Muscle of leg (tissue), 11 donors: ENCODE results near the gene ABCC11. TPM values are rescaled to one million over a fixed set of nuclear protein-coding genes. Genes with fewer than 3 reads are reported as not detected.

ENCODE experiments used
- DNase-seq: peaks from one replicate; pipeline ENCODE4 v3.0.0; 2013
- H3K27ac ChIP-seq: one replicate; pipeline ENCODE4 v1.5.1; 2013; ENCODE audit warnings: mild to moderate bottlenecking, low read length, control low read depth
- H3K27me3 ChIP-seq: one replicate; pipeline ENCODE4 v1.6.1; 2013; ENCODE audit warnings: low read length; ENCODE audit not compliant: control insufficient read depth, insufficient read depth
- H3K36me3 ChIP-seq: one replicate; pipeline ENCODE4 v1.6.1; 2013; ENCODE audit warnings: low read length; ENCODE audit not compliant: control insufficient read depth, insufficient read depth
- H3K4me1 ChIP-seq: one replicate; pipeline ENCODE4 v1.6.1; 2013; ENCODE audit warnings: low read length; ENCODE audit not compliant: control insufficient read depth, insufficient read depth
- H3K4me3 ChIP-seq: one replicate; pipeline ENCODE4 v1.5.1; 2013; ENCODE audit warnings: low read length, control low read depth
- H3K9me3 ChIP-seq: replicated peaks from 2 replicates; pipeline ENCODE4 v1.6.1; 2013; ENCODE audit warnings: low read depth, low read length; ENCODE audit not compliant: control insufficient read depth
- WGBS: methylation state at CpG from one replicate; pipeline ENCODE4 v1.1.5; 2013; ENCODE audit warnings: missing lambda C conversion rate; ENCODE audit not compliant: insufficient coverage; 5-methylcytosine and 5-hydroxymethylcytosine counted together
- polyA plus RNA-seq, 8 donors: library from polyadenylated mRNA; unstranded; fragments of 120-200 nt; gene quantifications; one replicate each; pipeline versions ENCODE4 v1.2.1 to v1.2.3, GENCODE V29; 2013; ENCODE audit warnings: inconsistent platforms in 1 of 8, low replicate concordance in 1 of 8; ENCODE audit not compliant: insufficient read length in 8 of 8, insufficient read depth in 1 of 8
- total RNA-seq: library from RNA; stranded (reverse); fragments of 120-200 nt; gene quantifications from one replicate; pipeline ENCODE4 v1.2.4, GENCODE V29; 2013

ABCC11 gene
- total and polyA plus RNA-seq, 9 donors = 0.04 to 0.15 (median 0.09) TPM

DNA sequence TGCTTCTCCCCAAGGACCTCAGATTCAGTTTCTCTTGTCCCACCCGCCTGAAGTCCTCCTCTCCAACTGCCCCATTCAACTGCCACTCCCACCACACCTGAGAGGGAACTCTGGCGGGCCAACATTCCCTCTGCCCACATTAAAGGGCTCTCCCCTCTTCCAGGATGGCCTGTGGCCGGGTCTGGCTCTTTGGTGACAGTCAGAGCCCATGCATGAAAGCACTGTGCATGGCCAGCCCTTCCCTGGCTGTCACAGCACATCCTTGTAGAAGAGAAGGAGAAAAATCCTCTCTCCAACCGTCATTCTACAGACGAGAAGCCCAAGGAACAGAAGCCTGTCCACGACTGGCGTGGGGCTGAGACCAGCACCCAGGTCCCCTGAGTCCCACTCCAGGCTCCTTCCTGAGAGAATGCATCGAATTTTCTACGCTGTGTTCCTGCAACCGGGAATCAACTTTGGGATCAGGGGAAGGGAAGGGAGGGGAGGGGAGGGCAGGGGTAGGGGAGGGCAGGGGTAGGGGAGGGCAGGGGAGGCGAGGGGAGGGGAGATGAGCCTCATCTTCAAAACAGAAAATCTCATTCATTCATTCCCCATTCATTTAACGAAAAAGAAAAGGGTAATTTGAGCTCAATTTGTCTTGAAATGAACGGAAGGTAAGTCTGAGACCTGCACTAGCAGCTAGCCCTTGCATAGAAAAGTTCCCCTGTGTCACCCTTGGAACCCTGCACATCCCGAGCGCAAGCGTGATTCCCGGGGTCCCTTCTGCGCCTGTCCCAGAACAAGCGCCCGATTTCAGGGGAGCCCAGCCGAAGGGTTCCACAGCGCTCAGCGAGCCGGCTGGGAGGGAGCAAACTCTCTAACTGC is 91.2 kb downstream of the ABCC11 start, which contains the start of gene ABCC12:
ABCC12 (minus strand) TSS at position 68 of the 864 bp plus-strand sequence. CDS start 9,569 bp downstream, outside the sequence.
- Histone ChIP-seq H3K27ac (no peak within 1 kb of the TSS), H3K4me3 (no peak within 1 kb of the TSS), H3K27me3 (peaks cover 9% of the 10 kb centered on the region), H3K4me1 (peaks cover 7% of the 10 kb centered on the region), H3K9me3 (no peaks in the 10 kb centered on the region), H3K36me3 (no peaks in the 10 kb centered on the region)
- DNase-seq = no peak
- WGBS = 48% methylated on average over 17 of the region's 24 CpGs

DNA sequence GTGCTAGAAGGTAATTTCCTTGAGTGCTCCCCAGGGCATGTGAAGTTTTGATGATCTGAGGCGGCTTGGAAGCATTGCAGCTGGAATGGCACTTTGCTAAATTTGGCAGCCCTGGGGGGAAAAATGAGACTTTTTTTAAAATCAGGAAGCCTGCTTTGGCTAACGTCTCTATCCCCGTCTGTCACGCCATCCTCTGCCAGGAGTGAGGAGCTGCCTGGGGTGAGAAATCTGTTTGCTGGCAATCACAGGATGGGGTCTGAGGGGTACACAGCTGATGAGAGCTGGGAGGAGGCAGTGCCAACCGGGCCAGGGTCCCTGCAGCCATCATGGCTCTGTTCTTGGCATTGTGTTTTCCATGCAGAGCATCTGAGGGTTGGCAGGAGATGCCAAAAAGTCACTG is 93.6 kb downstream of the ABCC11 start:
- peaks cover 2% of the 10 kb centered on the region for H3K9me3 ChIP-seq
- no peaks in the 10 kb centered on the region for H3K36me3 ChIP-seq
- no peak overlapping the region for H3K4me3 ChIP-seq
- peaks cover 9% of the 10 kb centered on the region for H3K27me3 ChIP-seq
- WGBS = 22% methylated on average over 4 of the region's 5 CpGs
- peaks cover 7% of the 10 kb centered on the region for H3K4me1 ChIP-seq
- peak; percentile 24 for DNase-seq
- H3K27ac ChIP-seq = no peak overlapping the region

DNA sequence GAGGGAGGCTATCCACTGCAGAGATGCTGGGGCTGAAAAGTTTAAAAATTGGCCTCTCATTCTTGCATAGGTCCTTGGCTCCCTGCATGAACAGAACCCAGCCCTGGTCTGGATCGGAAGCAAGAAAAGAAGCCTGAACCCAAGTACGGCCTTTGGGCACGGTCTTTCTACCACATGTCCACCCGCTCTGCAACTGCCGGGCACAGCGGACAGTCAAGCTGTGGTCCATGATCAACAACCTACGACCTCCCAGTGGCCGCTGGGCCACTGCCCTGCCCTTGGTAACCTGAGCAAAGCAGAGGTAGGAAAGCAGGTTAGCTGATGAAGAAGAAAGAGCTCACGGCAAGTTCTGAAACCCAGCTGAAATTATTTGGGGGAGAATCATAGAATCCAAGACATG is 95.1 kb downstream of the ABCC11 start:
- H3K27ac ChIP-seq = no peak overlapping the region
- H3K4me3 ChIP-seq = no peak overlapping the region
- peaks cover 8% of the 10 kb centered on the region for H3K27me3 ChIP-seq
- H3K4me1 ChIP-seq = peaks cover 7% of the 10 kb centered on the region
- H3K36me3 ChIP-seq = no peaks in the 10 kb centered on the region
- 85% methylated on average over 7 of the region's 9 CpGs for WGBS
- DNase-seq = no peak
- peaks cover 2% of the 10 kb centered on the region for H3K9me3 ChIP-seq

DNA sequence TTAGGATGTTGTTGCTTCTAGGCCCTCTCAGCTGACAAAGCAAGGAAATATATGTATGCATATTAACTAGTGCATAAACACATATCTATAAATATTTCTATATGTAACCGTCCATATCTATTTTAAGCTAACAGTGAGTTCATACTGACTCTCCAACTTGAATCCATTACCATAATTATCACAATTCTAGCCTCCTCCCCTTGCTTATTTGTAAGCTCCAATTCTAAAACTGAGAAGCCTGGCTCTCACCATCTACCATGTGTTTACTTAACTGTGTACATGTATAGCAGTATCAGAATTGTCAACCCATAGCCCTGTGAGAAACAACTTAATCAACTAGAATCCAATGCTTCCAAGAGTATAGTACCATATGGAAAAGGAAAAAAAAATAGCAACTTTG is 96.6 kb downstream of the ABCC11 start:
- Histone ChIP-seq H3K4me1 (peaks cover 4% of the 10 kb centered on the region), H3K4me3 (no peak overlapping the region)
- no CpG with 5 or more reads among the region's 1 CpG for WGBS

DNA sequence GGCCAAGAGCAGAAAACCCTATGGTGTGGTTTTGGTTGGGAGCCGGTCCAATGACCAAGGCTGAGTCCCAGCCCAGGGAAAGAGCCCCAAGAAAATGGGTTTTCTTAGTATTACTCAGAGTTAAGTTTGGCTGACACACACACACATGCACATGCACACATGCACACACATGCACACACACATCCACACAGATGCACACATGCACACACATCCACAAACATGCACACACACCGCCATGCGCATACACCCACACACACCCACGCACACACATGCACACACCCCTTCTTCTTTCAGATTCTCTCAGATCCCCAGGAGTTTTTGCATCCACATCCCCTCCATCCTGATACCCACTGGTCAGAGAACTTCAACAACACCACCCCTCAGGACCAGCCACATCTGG is 100.6 kb downstream of the ABCC11 start:
- Histone ChIP-seq H3K4me1 (no peaks in the 10 kb centered on the region), H3K36me3 (no peaks in the 10 kb centered on the region), H3K27me3 (peaks cover 3% of the 10 kb centered on the region), H3K27ac (no peak overlapping the region), H3K4me3 (no peak overlapping the region), H3K9me3 (peaks cover 2% of the 10 kb centered on the region)
- DNase-seq = no peak
- 93% methylated on average over 3 of the region's 4 CpGs for WGBS

More for the DNA sequence above, 96.6 kb downstream of the ABCC11 start:
- Histone ChIP-seq H3K36me3 (no peaks in the 10 kb centered on the region), H3K27ac (no peak overlapping the region), H3K9me3 (peaks cover 2% of the 10 kb centered on the region), H3K27me3 (peaks cover 3% of the 10 kb centered on the region)
- DNase-seq = no peak

DNA sequence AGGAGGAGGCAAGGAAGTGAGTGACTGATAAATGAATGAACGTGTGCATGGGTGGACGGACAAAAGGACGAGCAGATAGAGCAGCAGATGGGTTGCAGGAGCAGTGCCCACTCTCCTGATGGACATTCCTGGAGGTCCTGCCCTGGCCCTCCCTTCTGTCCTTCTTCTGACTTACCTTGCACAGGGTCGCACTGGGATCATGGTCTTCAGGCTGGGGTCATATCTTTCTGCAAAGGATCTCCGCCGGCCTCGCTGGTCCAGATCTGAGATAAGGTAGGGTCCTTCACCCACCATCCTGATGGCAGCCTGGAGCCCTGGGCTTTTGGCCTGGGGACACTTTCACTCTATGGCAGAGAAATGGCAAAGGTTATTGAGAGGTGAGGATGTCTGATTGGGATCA is 101.2 kb downstream of the ABCC11 start:
- peaks cover 3% of the 10 kb centered on the region for H3K27me3 ChIP-seq
- H3K4me1 ChIP-seq = no peaks in the 10 kb centered on the region
- H3K27ac ChIP-seq = no peak overlapping the region
- 87% methylated on average over 7 of the region's 7 CpGs for WGBS
- no peak for DNase-seq
- H3K4me3 ChIP-seq = no peak overlapping the region
- H3K9me3 ChIP-seq = peaks cover 2% of the 10 kb centered on the region
- H3K36me3 ChIP-seq = no peaks in the 10 kb centered on the region

DNA sequence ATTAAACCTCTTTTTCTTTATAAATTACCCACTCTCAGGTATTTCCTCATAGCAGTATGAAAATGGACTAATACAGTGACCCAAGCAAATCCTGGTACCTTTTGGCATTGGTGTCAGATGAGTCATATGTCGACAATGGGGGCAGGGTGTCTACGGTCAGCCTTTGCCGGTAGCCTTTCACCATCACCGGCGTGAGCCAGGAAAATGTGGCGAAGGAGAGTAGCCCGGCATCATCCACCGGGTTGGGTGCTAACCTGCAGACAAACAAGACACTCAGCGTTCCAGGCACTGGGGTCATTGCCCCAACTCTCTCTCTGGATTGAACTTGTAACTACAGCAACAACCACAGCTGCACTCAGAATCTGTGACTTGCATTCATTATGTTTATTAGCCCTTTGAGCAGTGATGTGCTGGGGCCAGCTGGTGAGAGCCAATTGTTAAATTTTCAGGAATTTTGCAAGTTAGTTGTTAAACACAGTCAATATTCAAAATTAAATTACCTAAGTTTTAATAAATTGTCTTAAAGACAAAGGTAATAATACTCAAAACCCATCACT is 103.4 kb downstream of the ABCC11 start:
- H3K4me3 ChIP-seq = no peak overlapping the region

DNA sequence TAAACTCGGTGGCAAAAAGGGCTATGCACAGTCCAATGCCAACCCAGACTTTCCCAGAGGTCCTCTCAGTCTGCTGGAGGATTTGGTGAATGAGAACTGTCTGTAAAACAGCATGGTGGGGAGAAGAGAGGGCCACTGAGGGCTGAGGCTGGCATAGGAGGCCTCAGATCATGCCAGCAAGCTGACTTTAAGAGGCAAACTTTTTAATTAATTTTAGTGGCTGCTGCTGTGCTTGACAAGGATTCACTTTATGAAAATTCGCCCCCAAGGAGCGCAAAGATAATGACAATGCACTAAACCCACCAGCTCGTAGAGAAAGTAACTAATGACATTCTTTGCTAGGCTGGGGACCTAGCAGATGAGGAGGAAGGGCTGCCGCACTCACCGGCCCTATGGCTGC is 106.5 kb downstream of the ABCC11 start:
- Histone ChIP-seq H3K4me3 (no peak overlapping the region), H3K4me1 (peaks cover 9% of the 10 kb centered on the region), H3K27ac (no peak overlapping the region), H3K9me3 (no peaks in the 10 kb centered on the region), H3K27me3 (peaks cover 3% of the 10 kb centered on the region), H3K36me3 (no peaks in the 10 kb centered on the region)
- DNase-seq = no peak
- 92% methylated on average over 2 of the region's 6 CpGs for WGBS

More for the DNA sequence above, 103.4 kb downstream of the ABCC11 start:
- Histone ChIP-seq H3K27ac (no peak overlapping the region), H3K4me1 (no peaks in the 10 kb centered on the region), H3K27me3 (peaks cover 3% of the 10 kb centered on the region), H3K9me3 (no peaks in the 10 kb centered on the region), H3K36me3 (no peaks in the 10 kb centered on the region)
- WGBS = 100% methylated on average over 3 of the region's 9 CpGs
- DNase-seq = no peak

DNA sequence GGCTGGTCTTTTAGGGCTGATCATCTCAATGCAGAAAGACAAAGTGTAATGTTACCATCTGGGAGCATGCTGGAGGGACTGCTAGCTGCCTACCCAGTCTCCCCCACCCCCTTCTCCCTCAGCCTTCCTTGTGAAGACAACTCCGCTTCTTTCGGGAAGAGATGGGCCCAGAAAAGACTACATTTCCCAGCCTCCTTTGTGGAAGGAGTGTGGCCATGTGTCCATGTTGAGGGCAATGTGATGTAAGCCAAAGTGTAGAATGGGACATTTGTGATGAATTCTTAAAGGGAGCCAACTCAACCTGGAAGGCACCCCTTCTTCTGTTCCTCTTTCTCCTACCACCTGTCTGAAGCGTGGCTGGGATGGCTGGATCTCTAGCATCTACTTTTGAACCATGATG is 107.8 kb downstream of the ABCC11 start:
- H3K27ac ChIP-seq = no peak overlapping the region
- H3K27me3 ChIP-seq = peaks cover 3% of the 10 kb centered on the region
- no peaks in the 10 kb centered on the region for H3K36me3 ChIP-seq
- H3K9me3 ChIP-seq = no peaks in the 10 kb centered on the region
- WGBS = no CpG with 5 or more reads among the region's 3 CpGs
- H3K4me1 ChIP-seq = peaks cover 9% of the 10 kb centered on the region
- no peak for DNase-seq
- no peak overlapping the region for H3K4me3 ChIP-seq

DNA sequence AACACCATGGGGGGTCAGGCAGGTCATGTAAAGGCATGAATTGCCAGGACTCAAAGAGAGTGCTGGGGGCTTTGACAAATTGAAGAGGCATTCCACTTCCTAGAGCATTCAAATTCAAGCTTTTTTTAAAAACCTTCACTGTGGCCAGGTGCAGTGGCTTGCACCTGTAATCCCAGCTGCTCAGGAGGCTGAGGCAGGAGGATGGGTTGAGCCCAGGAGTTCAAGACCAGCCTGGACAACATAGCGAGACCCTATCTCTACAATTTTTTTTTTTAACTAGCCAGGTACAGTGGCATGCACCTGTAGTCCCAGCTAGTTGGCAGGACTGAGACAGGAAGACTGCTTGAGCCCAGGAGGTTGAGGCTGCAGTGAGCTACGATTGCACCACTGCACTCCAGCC is 108.8 kb downstream of the ABCC11 start:
- WGBS = 50% methylated on average over 1 of the region's 2 CpGs
- H3K27ac ChIP-seq = no peak overlapping the region
- H3K4me3 ChIP-seq = no peak overlapping the region
- H3K9me3 ChIP-seq = no peaks in the 10 kb centered on the region
- H3K4me1 ChIP-seq = peaks cover 9% of the 10 kb centered on the region
- DNase-seq = no peak
- H3K36me3 ChIP-seq = no peaks in the 10 kb centered on the region
- H3K27me3 ChIP-seq = peaks cover 3% of the 10 kb centered on the region
